Measurements from ENCODE around the gene TMEM175. TPM values are rescaled to one million over a fixed set of nuclear protein-coding genes. Genes with fewer than 3 reads are reported as not detected.

TMEM175 gene
- total RNA-seq, 1 experiment from 2014 or later, result 10.0 TPM

DNA sequence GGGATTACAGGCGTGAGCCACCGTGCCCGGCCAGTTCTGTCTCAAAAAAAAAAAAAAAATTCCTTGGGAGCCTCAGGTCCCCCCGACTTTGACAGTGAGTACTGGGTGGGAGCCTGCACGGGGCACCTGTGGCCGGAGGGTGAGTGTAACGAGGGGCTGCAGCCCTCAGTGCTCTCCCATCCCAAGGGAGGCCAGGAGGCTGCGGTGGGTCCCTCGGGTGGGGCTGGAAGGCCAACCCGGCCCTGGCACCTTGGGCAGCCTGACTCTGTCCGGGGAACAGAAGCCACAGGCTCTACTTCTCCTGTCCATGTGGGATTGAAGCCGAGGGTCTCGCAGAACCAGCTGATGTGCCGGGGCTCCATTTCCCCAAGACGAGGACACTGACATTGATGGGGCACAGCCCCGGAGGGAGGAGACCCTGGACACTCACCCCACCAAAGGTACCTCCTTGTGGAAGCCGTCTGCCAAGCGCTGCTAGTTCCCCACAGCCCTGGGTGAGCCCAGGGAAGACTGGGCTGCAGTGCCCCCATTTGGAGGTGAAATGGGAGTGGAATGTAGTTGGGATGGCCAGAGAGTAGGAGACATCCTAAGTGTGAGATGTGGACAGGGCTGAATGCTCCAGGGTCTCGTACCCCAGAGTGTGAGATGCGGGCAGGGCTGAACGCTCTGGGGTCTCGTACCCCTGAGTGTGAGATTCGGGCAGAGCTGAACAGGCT is 63.2 kb downstream of the TMEM175 start:
- BruUV-seq (replicated peaks), result no TSS peak

DNA sequence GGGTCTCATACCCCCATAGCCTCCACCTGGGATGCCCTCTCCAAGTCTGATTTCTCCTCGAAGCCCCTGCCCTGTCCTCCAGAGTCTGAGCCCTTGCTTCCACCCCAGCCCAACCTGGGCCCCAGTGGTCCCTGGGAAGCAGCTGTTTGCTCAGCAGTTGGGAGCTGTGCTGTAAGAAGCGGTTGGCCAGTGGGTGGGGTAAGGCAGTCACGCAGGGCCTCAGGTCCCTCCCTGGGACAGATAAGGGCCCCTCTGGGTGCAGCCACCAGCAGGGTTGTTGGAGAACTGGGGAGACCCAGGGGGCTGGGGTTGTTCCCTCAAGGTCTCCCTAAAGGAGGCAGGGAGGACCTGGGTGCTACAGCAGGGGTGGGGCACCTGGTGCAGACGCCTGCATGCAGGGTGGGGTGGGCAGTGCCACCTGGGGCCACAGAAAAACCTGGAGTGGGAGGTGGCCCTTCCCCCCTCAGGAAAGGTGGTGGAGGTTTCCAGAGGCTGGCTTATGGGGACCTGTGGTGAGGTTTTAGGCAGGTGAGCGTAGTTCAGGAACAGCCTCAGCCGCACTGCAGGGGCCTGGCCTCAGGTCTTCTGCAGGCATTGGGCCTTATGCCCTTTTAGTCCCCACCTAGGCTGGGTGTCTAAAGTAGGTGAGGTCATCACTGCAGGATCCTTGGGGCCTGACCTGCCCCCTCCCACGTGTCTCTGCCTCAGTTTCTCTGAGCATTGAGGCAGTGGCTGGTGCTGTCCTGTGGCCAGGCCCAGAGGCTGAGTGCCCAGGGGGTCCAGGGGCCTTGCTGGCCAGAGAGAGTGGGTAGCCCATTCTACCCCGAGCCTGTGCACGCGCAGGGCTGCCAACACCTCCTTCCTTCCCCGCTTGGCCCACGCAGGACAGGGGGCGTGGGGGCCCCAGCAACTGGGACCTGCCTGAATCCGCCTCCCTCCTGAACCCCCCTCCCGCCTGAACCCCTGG is 64.1 kb downstream of the TMEM175 start:
- intact Hi-C loops (cut with micrococcal nuclease; ENCODE audit: unreplicated experiment), result no loop called here
- Histone ChIP-seq H3K36me3 (ENCODE audit: insufficient read depth, low read length, poor library complexity, severe bottlenecking) (no peaks in the 10 kb centered on the region), H3K9me3 (ENCODE audit: low read depth, low read length, poor library complexity, severe bottlenecking) (no peaks in the 10 kb centered on the region), H3K4me1 (ENCODE audit: insufficient read depth, low read length, poor library complexity, severe bottlenecking) (peaks cover 13% of the 10 kb centered on the region), H3K27ac (ENCODE audit: low read depth, low read length, poor library complexity, severe bottlenecking) (no peak overlapping the region), H3K4me3 (ENCODE audit: low read depth, low read length, poor library complexity, severe bottlenecking) (no peak overlapping the region), H3K27me3 (replicated peaks; ENCODE audit: insufficient read depth, low read depth, low read length, poor library complexity) (peaks cover 48% of the 10 kb centered on the region)
- ChIA-PET POLR2A (ENCODE audit: low non-redundant PET) (no interaction called here), CTCF (no interaction called here)
- no peak for DNase-seq (ENCODE audit: low spot score)
- BruUV-seq (replicated peaks), result no TSS peak
- TF ChIP-seq EZH2 (IDR thresholded peaks at IDR 0.05; ENCODE audit: borderline replicate concordance, low read depth, low read length, poor library complexity, severe bottlenecking), result no peak
- TF ChIP-seq, protein P1, sequence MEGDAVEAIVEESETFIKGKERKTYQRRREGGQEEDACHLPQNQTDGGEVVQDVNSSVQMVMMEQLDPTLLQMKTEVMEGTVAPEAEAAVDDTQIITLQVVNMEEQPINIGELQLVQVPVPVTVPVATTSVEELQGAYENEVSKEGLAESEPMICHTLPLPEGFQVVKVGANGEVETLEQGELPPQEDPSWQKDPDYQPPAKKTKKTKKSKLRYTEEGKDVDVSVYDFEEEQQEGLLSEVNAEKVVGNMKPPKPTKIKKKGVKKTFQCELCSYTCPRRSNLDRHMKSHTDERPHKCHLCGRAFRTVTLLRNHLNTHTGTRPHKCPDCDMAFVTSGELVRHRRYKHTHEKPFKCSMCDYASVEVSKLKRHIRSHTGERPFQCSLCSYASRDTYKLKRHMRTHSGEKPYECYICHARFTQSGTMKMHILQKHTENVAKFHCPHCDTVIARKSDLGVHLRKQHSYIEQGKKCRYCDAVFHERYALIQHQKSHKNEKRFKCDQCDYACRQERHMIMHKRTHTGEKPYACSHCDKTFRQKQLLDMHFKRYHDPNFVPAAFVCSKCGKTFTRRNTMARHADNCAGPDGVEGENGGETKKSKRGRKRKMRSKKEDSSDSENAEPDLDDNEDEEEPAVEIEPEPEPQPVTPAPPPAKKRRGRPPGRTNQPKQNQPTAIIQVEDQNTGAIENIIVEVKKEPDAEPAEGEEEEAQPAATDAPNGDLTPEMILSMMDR (conservative IDR thresholded peaks at IDR 0.05; ENCODE audit: low read depth, low read length), result no peak

More for the DNA sequence above, 63.2 kb downstream of the TMEM175 start:
- CTCF ChIA-PET, result no interaction called here
- Histone ChIP-seq H3K27me3 (replicated peaks; ENCODE audit: insufficient read depth, low read depth, low read length, poor library complexity) (peaks cover 40% of the 10 kb centered on the region), H3K27ac (ENCODE audit: low read depth, low read length, poor library complexity, severe bottlenecking) (no peak overlapping the region), H3K4me3 (ENCODE audit: low read depth, low read length, poor library complexity, severe bottlenecking) (no peak overlapping the region), H3K36me3 (ENCODE audit: insufficient read depth, low read length, poor library complexity, severe bottlenecking) (no peaks in the 10 kb centered on the region), H3K9me3 (ENCODE audit: low read depth, low read length, poor library complexity, severe bottlenecking) (no peaks in the 10 kb centered on the region), H3K4me1 (ENCODE audit: insufficient read depth, low read length, poor library complexity, severe bottlenecking) (peaks cover 13% of the 10 kb centered on the region)
- intact Hi-C loops (cut with micrococcal nuclease; ENCODE audit: unreplicated experiment), result no loop called here
- POLR2A ChIA-PET (ENCODE audit: low non-redundant PET), result no interaction called here
- DNase-seq (ENCODE audit: low spot score), result no peak
- TF ChIP-seq, protein P1 (conservative IDR thresholded peaks at IDR 0.05; ENCODE audit: low read depth, low read length), result 0 out of 2 replicates have a peak, but pooled peaks have one; percentile 13
- TF ChIP-seq EZH2 (IDR thresholded peaks at IDR 0.05; ENCODE audit: borderline replicate concordance, low read depth, low read length, poor library complexity, severe bottlenecking), result no peak

DNA sequence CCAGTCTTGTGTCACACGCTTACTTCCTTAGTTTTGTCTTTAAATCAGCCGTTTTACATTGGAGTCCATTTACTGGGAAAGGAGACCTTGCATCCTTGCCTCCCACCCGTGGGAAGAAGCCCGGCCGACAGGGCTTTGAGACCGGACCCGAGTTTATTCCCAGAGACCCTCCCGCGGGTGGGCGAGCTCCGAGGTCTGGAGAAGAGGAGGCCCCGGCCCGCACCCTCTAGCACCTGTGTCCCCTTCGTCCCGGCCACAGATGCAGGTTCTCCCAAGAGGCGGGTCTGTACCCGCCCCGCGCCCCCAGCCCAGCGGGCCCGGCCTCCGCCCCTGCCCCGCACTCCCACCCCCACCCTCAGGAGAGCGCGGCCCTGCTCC is 64.7 kb downstream of the TMEM175 start:
- CTCF ChIA-PET, result no interaction called here
- no peak overlapping the region for H3K4me3 ChIP-seq (ENCODE audit: low read depth, low read length, poor library complexity, severe bottlenecking)
- intact Hi-C loops (cut with micrococcal nuclease; ENCODE audit: unreplicated experiment), result no loop called here
- H3K27ac ChIP-seq (ENCODE audit: low read depth, low read length, poor library complexity, severe bottlenecking), result no peak overlapping the region
- no peaks in the 10 kb centered on the region for H3K9me3 ChIP-seq (ENCODE audit: low read depth, low read length, poor library complexity, severe bottlenecking)
- peaks cover 55% of the 10 kb centered on the region for H3K27me3 ChIP-seq (replicated peaks; ENCODE audit: insufficient read depth, low read depth, low read length, poor library complexity)
- TF ChIP-seq, protein P1 (conservative IDR thresholded peaks at IDR 0.05; ENCODE audit: low read depth, low read length), result no peak
- TF ChIP-seq EZH2 (IDR thresholded peaks at IDR 0.05; ENCODE audit: borderline replicate concordance, low read depth, low read length, poor library complexity, severe bottlenecking), result peak; percentile 46
- no TSS peak for BruUV-seq (replicated peaks)
- DNase-seq (ENCODE audit: low spot score), result no peak
- no peaks in the 10 kb centered on the region for H3K36me3 ChIP-seq (ENCODE audit: insufficient read depth, low read length, poor library complexity, severe bottlenecking)
- POLR2A ChIA-PET (ENCODE audit: low non-redundant PET), result no interaction called here
- peaks cover 13% of the 10 kb centered on the region for H3K4me1 ChIP-seq (ENCODE audit: insufficient read depth, low read length, poor library complexity, severe bottlenecking)
